ENCODE measurements around the gene BAHCC1.
"Not testable (repeated sequence)": the region's sequence is repeated elsewhere in the genome, so short reads cannot be mapped to it uniquely, and the experiment has no call there.

The BAHCC1 gene

GRCh38 chr17:81418710-81419318, 23.6 kb downstream of the BAHCC1 start:
- Mint-ChIP-seq H3K4me1 (ENCODE audit: low read depth) (no peaks in the 10 kb centered on the region), H3K27ac (no peak overlapping the region), H3K4me3 (no peak overlapping the region), H3K9me3 (ENCODE audit: low read depth) (no peaks in the 10 kb centered on the region), H3K36me3 (no peaks in the 10 kb centered on the region), H3K27me3 (no peaks in the 10 kb centered on the region)

- no peaks in the 10 kb centered on the region for H3K36me3 Mint-ChIP-seq
- H3K27me3 Mint-ChIP-seq: no peaks in the 10 kb centered on the region
- H3K27ac Mint-ChIP-seq: no peak overlapping the region
- H3K4me1 Mint-ChIP-seq (ENCODE audit: low read depth): no peaks in the 10 kb centered on the region
- H3K9me3 Mint-ChIP-seq (ENCODE audit: low read depth): no peaks in the 10 kb centered on the region
- H3K4me3 Mint-ChIP-seq: no peak overlapping the region
These were observed 24.1 kb downstream of the BAHCC1 start for GRCh38 chr17:81419319-81419885.

GRCh38 chr17:81419886-81420768, 24.9 kb downstream of the BAHCC1 start:
- Mint-ChIP-seq H3K9me3 (ENCODE audit: low read depth) (no peaks in the 10 kb centered on the region), H3K27me3 (no peaks in the 10 kb centered on the region), H3K4me1 (ENCODE audit: low read depth) (no peaks in the 10 kb centered on the region), H3K27ac (no peak overlapping the region), H3K4me3 (no peak overlapping the region), H3K36me3 (no peaks in the 10 kb centered on the region)

- no peaks in the 10 kb centered on the region for H3K36me3 Mint-ChIP-seq
- no peak overlapping the region for H3K27ac Mint-ChIP-seq
- no peaks in the 10 kb centered on the region for H3K9me3 Mint-ChIP-seq (ENCODE audit: low read depth)
- H3K4me3 Mint-ChIP-seq: no peak overlapping the region
- no peaks in the 10 kb centered on the region for H3K27me3 Mint-ChIP-seq
- H3K4me1 Mint-ChIP-seq (ENCODE audit: low read depth): no peaks in the 10 kb centered on the region
These were observed 25.7 kb downstream of the BAHCC1 start for GRCh38 chr17:81420769-81421462.

- H3K36me3 Mint-ChIP-seq: no peaks in the 10 kb centered on the region
These were observed 27.8 kb downstream of the BAHCC1 start for GRCh38 chr17:81422776-81423697.

GRCh38 chr17:81423698-81424071, 28.4 kb downstream of the BAHCC1 start:
- Mint-ChIP-seq H3K36me3 (no peaks in the 10 kb centered on the region), H3K27me3 (no peaks in the 10 kb centered on the region), H3K4me3 (no peak overlapping the region), H3K9me3 (ENCODE audit: low read depth) (no peaks in the 10 kb centered on the region), H3K27ac (no peak overlapping the region), H3K4me1 (ENCODE audit: low read depth) (peaks cover 4% of the 10 kb centered on the region)

More at GRCh38 chr17:81422776-81423697, 27.8 kb downstream of the BAHCC1 start:
- Mint-ChIP-seq H3K4me3 (no peak overlapping the region), H3K9me3 (ENCODE audit: low read depth) (no peaks in the 10 kb centered on the region), H3K27me3 (no peaks in the 10 kb centered on the region), H3K4me1 (ENCODE audit: low read depth) (peaks cover 4% of the 10 kb centered on the region), H3K27ac (no peak overlapping the region)

GRCh38 chr17:81424151-81425017, 29.1 kb downstream of the BAHCC1 start:
- Mint-ChIP-seq H3K4me3 (no peak overlapping the region), H3K9me3 (ENCODE audit: low read depth) (no peaks in the 10 kb centered on the region), H3K27me3 (no peaks in the 10 kb centered on the region), H3K4me1 (ENCODE audit: low read depth) (peaks cover 6% of the 10 kb centered on the region), H3K36me3 (no peaks in the 10 kb centered on the region), H3K27ac (no peak overlapping the region)

GRCh38 chr17:81425041-81425440, 29.8 kb downstream of the BAHCC1 start:
- not testable (repeated sequence) for H3K4me3 Mint-ChIP-seq; H3K4me1 Mint-ChIP-seq (ENCODE audit: low read depth); H3K9me3 Mint-ChIP-seq (ENCODE audit: low read depth); H3K36me3 Mint-ChIP-seq; H3K27ac Mint-ChIP-seq; H3K27me3 Mint-ChIP-seq

- not testable (repeated sequence) for H3K4me3 Mint-ChIP-seq; H3K27ac Mint-ChIP-seq; H3K36me3 Mint-ChIP-seq; H3K27me3 Mint-ChIP-seq; H3K9me3 Mint-ChIP-seq (ENCODE audit: low read depth)
- H3K4me1 Mint-ChIP-seq (ENCODE audit: low read depth): peaks cover 11% of the 10 kb centered on the region
These were observed 30.6 kb downstream of the BAHCC1 start for GRCh38 chr17:81425716-81426392.

- H3K27me3 Mint-ChIP-seq: no peaks in the 10 kb centered on the region
- H3K9me3 Mint-ChIP-seq (ENCODE audit: low read depth): no peaks in the 10 kb centered on the region
- H3K4me3 Mint-ChIP-seq: no peak overlapping the region
- no peaks in the 10 kb centered on the region for H3K36me3 Mint-ChIP-seq
- H3K4me1 Mint-ChIP-seq (ENCODE audit: low read depth): peaks cover 11% of the 10 kb centered on the region
- no peak overlapping the region for H3K27ac Mint-ChIP-seq
These were observed 31.3 kb downstream of the BAHCC1 start for GRCh38 chr17:81426393-81427172.

- no peak overlapping the region for H3K27ac Mint-ChIP-seq
- no peaks in the 10 kb centered on the region for H3K9me3 Mint-ChIP-seq (ENCODE audit: low read depth)
- H3K4me3 Mint-ChIP-seq: peak overlapping the region; percentile 40
- H3K36me3 Mint-ChIP-seq: no peaks in the 10 kb centered on the region
- peaks cover 2% of the 10 kb centered on the region for H3K27me3 Mint-ChIP-seq
- peaks cover 11% of the 10 kb centered on the region for H3K4me1 Mint-ChIP-seq (ENCODE audit: low read depth)
These were observed 32.2 kb downstream of the BAHCC1 start for GRCh38 chr17:81427173-81428120.

GRCh38 chr17:81428121-81428515, 32.9 kb downstream of the BAHCC1 start:
- Mint-ChIP-seq H3K27me3 (peaks cover 2% of the 10 kb centered on the region), H3K4me3 (no peak overlapping the region), H3K27ac (no peak overlapping the region), H3K36me3 (no peaks in the 10 kb centered on the region), H3K9me3 (ENCODE audit: low read depth) (no peaks in the 10 kb centered on the region), H3K4me1 (ENCODE audit: low read depth) (peaks cover 11% of the 10 kb centered on the region)
